Activated naive CD4-positive, alpha-beta T cell treated with anti-CD3 and anti-CD28 coated beads, Interleukin-2, amount 50 U/mL, for 24 hours (primary cell): ENCODE results near the gene PLEKHA6.

Experiments
- H3K27ac Mint-ChIP-seq: one replicate; pipeline ENCODE4 v1.8.0; 2021; ENCODE audit warnings: mild to moderate bottlenecking, mixed read lengths
- H3K27me3 Mint-ChIP-seq: one replicate; pipeline ENCODE4 v1.8.0; 2021; ENCODE audit warnings: mixed read lengths
- H3K36me3 Mint-ChIP-seq: one replicate; pipeline ENCODE4 v1.8.0; 2021; ENCODE audit warnings: mixed read lengths
- H3K4me1 Mint-ChIP-seq: one replicate; pipeline ENCODE4 v1.8.0; 2021; ENCODE audit warnings: mixed read lengths
- H3K4me3 Mint-ChIP-seq: one replicate; pipeline ENCODE4 v1.8.0; 2021; ENCODE audit warnings: mild to moderate bottlenecking, mixed read lengths
- H3K9me3 Mint-ChIP-seq: one replicate; pipeline ENCODE4 v1.8.0; 2021; ENCODE audit warnings: mixed read lengths

The PLEKHA6 gene

DNA sequence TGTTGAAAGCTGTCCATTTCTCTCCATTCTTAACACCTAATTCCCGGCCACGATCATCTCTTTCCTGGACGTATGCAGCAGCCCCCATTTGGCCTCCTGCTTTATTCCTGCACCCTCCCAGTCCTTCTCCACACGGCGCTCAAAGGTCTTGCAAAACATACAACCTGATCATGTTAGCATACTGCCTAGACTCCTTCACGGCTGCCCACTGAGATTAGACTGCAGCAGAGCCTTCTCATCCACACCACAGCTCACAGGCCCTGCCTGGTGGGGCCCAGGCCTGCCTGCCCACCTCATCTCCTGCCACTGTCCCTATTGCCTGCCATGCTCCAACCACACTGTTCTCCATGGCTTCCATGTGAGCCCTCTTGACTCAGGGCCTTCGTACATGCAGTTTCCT lies 148.7 kb downstream of the PLEKHA6 start:
- Mint-ChIP-seq H3K4me3 (no peak overlapping the region), H3K9me3 (no peaks in the 10 kb centered on the region), H3K27me3 (peaks cover 5% of the 10 kb centered on the region), H3K36me3 (no peaks in the 10 kb centered on the region), H3K4me1 (peaks cover 11% of the 10 kb centered on the region), H3K27ac (no peak overlapping the region)

- H3K36me3 Mint-ChIP-seq = no peaks in the 10 kb centered on the region
- H3K9me3 Mint-ChIP-seq = no peaks in the 10 kb centered on the region
- peaks cover 22% of the 10 kb centered on the region for H3K27me3 Mint-ChIP-seq
These were observed 152.6 kb downstream of the PLEKHA6 start for GRCh38 chr1:204207136-204207616.

GRCh38 chr1:204206121-204206520 lies 153.6 kb downstream of the PLEKHA6 start:
- Mint-ChIP-seq H3K4me1 (peaks cover 17% of the 10 kb centered on the region), H3K36me3 (no peaks in the 10 kb centered on the region), H3K9me3 (no peaks in the 10 kb centered on the region), H3K27ac (no peak overlapping the region), H3K27me3 (peaks cover 23% of the 10 kb centered on the region), H3K4me3 (no peak overlapping the region)

More at GRCh38 chr1:204207136-204207616, 152.6 kb downstream of the PLEKHA6 start:
- H3K4me1 Mint-ChIP-seq = peaks cover 17% of the 10 kb centered on the region
- H3K27ac Mint-ChIP-seq = no peak overlapping the region
- H3K4me3 Mint-ChIP-seq = no peak overlapping the region

DNA sequence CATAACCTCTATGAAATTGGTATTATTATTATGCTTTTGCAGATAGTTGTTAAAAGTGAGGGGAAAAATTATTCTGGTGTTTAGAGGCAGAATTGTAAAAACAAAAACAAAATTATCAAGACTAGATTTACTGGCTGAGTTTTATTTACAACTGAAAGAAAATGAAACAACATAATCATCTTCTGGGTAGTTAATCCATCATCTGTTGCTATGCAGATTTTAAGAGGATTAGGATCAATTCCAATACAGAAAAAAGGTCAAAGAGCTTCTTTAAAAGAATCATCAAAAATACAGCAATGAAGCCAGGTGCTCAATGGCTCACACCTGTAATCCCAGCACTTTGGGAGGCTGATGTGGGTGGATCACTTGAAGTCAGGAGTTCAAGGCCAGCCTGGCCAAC lies 154.2 kb downstream of the PLEKHA6 start:
- H3K9me3 Mint-ChIP-seq = no peaks in the 10 kb centered on the region
- H3K27me3 Mint-ChIP-seq = peaks cover 23% of the 10 kb centered on the region
- H3K36me3 Mint-ChIP-seq = no peaks in the 10 kb centered on the region
- H3K4me1 Mint-ChIP-seq = peaks cover 17% of the 10 kb centered on the region
- H3K27ac Mint-ChIP-seq = no peak overlapping the region
- no peak overlapping the region for H3K4me3 Mint-ChIP-seq

DNA sequence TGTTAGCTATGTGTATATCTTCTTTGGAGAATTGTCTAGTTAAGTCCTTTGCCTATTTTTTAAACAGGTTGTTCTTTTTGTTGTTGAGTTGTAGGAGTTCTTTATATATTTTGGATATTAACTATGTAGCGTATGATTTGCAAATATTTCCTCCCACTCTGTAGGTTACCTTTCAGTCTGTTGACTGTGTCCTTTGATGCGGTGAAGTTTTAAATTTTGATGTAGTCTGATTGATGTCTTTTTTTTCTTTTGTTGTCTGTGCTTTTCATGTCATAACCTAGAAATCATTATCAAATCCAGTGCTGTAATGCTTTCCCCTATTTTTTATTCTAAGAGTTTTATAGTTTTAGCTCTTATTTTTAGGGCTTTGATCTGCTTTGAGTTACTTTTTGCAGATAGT lies 154.8 kb downstream of the PLEKHA6 start:
- H3K27ac Mint-ChIP-seq = no peak overlapping the region
- H3K27me3 Mint-ChIP-seq = peaks cover 23% of the 10 kb centered on the region
- no peaks in the 10 kb centered on the region for H3K9me3 Mint-ChIP-seq
- no peak overlapping the region for H3K4me3 Mint-ChIP-seq
- no peaks in the 10 kb centered on the region for H3K36me3 Mint-ChIP-seq
- H3K4me1 Mint-ChIP-seq = peaks cover 17% of the 10 kb centered on the region

GRCh38 chr1:204203206-204203767 lies 156.4 kb downstream of the PLEKHA6 start:
- peaks cover 21% of the 10 kb centered on the region for H3K27me3 Mint-ChIP-seq
- H3K4me3 Mint-ChIP-seq = no peak overlapping the region
- H3K4me1 Mint-ChIP-seq = peaks cover 17% of the 10 kb centered on the region
- H3K27ac Mint-ChIP-seq = peak overlapping the region; percentile 36
- H3K9me3 Mint-ChIP-seq = no peaks in the 10 kb centered on the region
- H3K36me3 Mint-ChIP-seq = no peaks in the 10 kb centered on the region

DNA sequence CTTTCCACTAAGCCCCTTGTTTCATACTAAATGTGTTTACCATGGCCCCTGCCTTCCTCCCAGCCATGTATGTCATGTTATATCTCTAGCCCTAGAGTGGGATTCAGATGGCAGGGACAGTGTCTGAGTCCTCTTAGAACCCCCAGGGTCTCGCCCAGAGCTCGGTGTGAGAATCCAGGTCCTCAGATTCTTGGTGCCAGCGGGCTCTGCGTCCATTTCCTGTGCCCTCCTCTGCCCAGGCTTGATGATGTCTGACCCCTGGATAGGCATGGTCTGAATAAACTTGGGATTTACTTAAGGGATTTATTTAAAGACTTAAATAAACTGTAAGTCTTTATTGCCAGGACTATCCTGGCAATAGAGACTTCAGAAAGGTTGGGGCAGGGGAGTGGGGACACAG lies 157.2 kb downstream of the PLEKHA6 start:
- Mint-ChIP-seq H3K36me3 (no peaks in the 10 kb centered on the region), H3K4me3 (no peak overlapping the region), H3K4me1 (peaks cover 17% of the 10 kb centered on the region), H3K27ac (no peak overlapping the region), H3K9me3 (no peaks in the 10 kb centered on the region), H3K27me3 (peaks cover 21% of the 10 kb centered on the region)

DNA sequence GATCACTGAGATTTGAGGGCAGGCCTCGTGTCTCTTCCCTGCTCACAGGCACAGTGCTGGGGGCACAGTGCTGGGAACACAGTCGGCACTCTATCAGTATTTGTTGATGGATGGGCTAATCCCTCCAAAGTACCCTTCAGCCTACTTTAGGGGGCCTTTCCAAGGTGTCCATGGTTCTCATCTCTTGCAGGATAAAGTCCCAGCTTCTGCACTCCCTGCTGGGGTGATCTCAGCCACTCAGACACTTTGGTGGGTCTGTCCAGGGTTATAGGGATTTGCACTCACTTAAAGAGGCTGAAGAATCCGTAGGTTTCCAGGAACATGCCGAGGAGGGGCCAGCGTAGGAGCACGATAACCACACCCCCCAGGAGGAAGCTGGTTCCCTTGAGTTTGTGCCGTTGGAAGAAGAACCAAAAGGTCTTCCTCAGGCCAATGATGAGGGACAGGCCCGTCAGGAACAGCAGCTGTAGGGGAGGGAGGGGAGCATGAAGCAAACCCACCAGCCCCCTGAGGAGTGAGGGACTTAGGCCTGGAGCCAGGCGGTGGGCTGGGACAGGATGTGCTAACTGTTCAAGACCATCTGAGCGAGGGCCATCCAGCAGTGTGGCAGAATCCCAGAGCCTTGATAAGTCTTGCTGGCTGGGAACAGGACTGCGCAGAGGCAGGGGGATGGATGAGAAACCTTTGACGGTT lies 158.2 kb downstream of the PLEKHA6 start:
- Mint-ChIP-seq H3K4me3 (no peak overlapping the region), H3K4me1 (peaks cover 12% of the 10 kb centered on the region), H3K9me3 (no peaks in the 10 kb centered on the region), H3K36me3 (no peaks in the 10 kb centered on the region), H3K27me3 (peaks cover 18% of the 10 kb centered on the region), H3K27ac (no peak overlapping the region)

- peaks cover 11% of the 10 kb centered on the region for H3K27me3 Mint-ChIP-seq
- no peaks in the 10 kb centered on the region for H3K9me3 Mint-ChIP-seq
- H3K4me3 Mint-ChIP-seq = no peak overlapping the region
- H3K4me1 Mint-ChIP-seq = peaks cover 3% of the 10 kb centered on the region
- no peak overlapping the region for H3K27ac Mint-ChIP-seq
- no peaks in the 10 kb centered on the region for H3K36me3 Mint-ChIP-seq
These were observed 160.2 kb downstream of the PLEKHA6 start for GRCh38 chr1:204199579-204199978.

DNA sequence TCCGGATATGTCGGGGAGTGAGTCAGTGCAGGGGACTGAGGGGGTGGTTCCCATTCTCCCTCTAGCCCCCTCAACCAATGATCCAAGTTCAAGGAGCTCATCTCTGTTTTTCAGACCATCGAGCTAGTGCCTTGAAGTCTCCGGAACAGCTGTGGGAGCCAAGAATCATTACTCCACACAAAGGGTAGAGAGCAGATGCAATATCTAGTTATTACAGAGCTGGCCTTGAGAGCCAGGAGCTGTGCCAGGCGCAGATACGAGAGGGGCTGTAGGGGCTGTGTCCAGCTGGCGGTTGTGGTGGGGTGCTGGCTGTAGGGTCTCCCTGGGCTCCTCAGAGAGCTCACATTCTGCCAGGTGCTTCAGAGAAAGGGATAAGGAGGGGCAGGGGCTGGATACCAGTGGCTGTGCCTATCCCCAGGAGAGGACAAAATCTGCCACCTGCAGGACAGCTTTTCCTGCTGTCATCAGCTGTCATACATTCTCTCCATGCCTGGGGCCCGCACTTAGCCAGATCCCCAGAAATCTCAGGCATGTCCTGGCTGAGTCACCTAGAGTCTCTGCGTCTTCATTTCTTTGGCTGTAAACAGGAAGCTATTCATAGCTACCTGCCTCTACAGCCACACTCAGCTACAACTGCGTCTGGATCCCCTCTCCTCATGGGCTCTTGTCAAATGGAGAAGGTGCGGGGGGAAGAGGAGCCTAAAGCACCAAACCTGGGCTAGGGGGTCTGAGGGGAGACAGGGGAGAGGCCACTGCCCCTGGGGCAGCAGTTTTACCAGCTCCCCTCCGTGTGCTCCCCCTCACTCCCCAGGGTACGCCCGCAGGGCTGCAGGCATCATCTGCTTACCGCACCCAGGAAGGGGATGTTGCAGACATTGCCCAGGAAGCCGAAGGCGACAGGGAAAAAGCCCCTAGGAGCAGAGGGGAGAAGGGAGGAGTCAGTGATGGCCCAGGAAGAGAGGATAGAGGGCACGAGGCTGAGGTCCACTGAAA lies 161.1 kb downstream of the PLEKHA6 start:
- Mint-ChIP-seq H3K27me3 (peaks cover 3% of the 10 kb centered on the region), H3K36me3 (no peaks in the 10 kb centered on the region), H3K4me1 (peaks cover 5% of the 10 kb centered on the region), H3K27ac (no peak overlapping the region), H3K4me3 (no peak overlapping the region), H3K9me3 (no peaks in the 10 kb centered on the region)

DNA sequence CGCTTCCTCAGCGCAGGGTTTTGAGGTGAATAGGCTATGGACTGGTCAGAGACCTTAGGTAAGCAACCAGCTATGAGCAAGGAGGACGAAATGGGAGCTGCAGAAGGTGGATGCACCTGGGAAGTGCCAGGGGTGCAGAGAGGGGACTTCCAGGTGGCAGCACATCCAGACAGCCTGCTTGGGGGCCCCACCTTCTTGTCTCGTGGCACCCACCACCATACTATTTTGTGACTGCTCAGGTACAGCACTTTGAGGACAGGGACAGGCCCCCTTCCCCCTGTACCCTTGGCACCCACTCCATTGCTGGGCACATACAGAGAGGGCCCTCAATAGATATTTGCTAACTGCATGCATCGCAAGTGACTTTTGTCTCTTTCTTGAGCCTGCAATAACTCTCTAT lies 162.7 kb downstream of the PLEKHA6 start:
- no peaks in the 10 kb centered on the region for H3K9me3 Mint-ChIP-seq
- H3K4me1 Mint-ChIP-seq = peaks cover 5% of the 10 kb centered on the region
- no peak overlapping the region for H3K4me3 Mint-ChIP-seq
- no peaks in the 10 kb centered on the region for H3K36me3 Mint-ChIP-seq
- no peaks in the 10 kb centered on the region for H3K27me3 Mint-ChIP-seq
- no peak overlapping the region for H3K27ac Mint-ChIP-seq

- Mint-ChIP-seq H3K36me3 (no peaks in the 10 kb centered on the region), H3K27me3 (peaks cover 3% of the 10 kb centered on the region), H3K9me3 (no peaks in the 10 kb centered on the region), H3K4me1 (peaks cover 5% of the 10 kb centered on the region), H3K4me3 (no peak within 1 kb of the TSS), H3K27ac (no peak within 1 kb of the TSS)
These were observed 163.5 kb downstream of the PLEKHA6 start, which contains the start of gene KISS1 for GRCh38 chr1:204196068-204196795. Gene KISS1, minus strand, starts transcription at chr1:204196491. Its CDS starts 3,615 bp downstream, at chr1:204192876.

- H3K4me3 Mint-ChIP-seq = no peak overlapping the region
- H3K27me3 Mint-ChIP-seq = peaks cover 9% of the 10 kb centered on the region
- no peaks in the 10 kb centered on the region for H3K36me3 Mint-ChIP-seq
- no peaks in the 10 kb centered on the region for H3K9me3 Mint-ChIP-seq
- peaks cover 8% of the 10 kb centered on the region for H3K4me1 Mint-ChIP-seq
- no peak overlapping the region for H3K27ac Mint-ChIP-seq
These were observed 165.0 kb downstream of the PLEKHA6 start for GRCh38 chr1:204194771-204195170.

- no peaks in the 10 kb centered on the region for H3K36me3 Mint-ChIP-seq
- H3K4me1 Mint-ChIP-seq = peaks cover 13% of the 10 kb centered on the region
- H3K27ac Mint-ChIP-seq = no peak overlapping the region
These were observed 165.6 kb downstream of the PLEKHA6 start for GRCh38 chr1:204194080-204194479.

More at GRCh38 chr1:204194080-204194479, 165.6 kb downstream of the PLEKHA6 start:
- Mint-ChIP-seq H3K4me3 (no peak overlapping the region), H3K9me3 (no peaks in the 10 kb centered on the region), H3K27me3 (peaks cover 13% of the 10 kb centered on the region)
